ENCODE results near the gene ACTR8. TPM values are rescaled to one million over a fixed set of nuclear protein-coding genes. Genes with fewer than 3 reads are reported as not detected.

Gene ACTR8
- polyA plus RNA-seq, 4 donors, result 31.6 to 53.9 (median 43.4) TPM

DNA sequence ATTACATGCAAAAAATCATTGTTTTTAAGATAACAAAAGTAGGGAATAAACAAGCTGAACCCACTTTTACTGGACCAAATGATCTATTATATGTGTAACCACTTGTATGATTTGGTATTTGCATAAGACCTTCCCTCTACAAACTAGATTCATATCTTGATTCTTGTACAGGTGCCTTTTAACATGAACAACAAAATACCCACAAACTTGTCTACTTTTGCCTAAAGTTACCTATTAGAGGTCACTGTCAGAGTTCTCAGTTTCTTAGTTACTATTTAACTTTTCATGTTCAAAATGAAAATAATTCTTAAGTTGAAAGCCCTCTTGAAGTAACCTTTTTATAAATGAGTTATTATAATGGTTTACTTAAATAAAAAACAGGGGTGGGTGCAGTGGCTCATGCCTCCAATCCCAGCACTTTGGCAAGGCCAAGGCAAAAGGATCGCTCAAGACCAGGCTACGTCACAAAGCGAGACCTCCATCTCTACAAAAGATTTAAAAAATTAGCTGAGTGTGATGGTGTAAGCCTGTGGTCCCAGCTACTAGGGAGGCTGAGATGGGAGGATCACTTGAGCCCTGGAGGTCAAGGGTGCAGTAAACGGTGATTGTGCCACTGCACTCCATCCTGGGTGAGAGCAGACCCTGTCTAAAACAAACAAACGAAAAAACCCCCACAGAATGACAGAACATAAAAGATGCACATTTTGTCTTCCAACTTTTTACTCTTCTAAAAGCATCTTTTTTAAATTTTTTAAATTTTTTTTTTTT is 16.0 kb downstream of the ACTR8 start:
- no peak for DNase-seq (ENCODE audit: low read depth in 4 of 4, low spot score in 2 of 4)

DNA sequence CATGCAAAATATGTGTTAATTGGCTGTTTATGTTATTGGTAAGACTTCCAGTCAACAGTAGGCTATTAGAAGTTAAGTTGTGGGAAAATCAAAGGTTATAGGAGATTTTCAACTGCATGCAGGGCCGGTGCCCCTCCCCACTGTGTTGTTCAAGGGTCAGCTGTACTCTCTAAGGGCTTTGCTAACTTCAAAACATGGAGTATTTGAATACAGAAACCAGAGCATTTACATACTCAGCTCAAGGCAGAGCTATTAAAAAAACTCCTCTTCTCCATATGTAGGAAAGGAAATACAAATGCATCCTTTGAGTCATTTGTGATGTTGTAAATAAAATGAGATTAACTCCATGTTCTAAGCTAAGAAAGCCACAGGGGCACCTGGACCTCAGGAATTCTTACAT is 18.8 kb downstream of the ACTR8 start:
- DNase-seq (ENCODE audit: low read depth in 4 of 4, low spot score in 2 of 4), result no peak

DNA sequence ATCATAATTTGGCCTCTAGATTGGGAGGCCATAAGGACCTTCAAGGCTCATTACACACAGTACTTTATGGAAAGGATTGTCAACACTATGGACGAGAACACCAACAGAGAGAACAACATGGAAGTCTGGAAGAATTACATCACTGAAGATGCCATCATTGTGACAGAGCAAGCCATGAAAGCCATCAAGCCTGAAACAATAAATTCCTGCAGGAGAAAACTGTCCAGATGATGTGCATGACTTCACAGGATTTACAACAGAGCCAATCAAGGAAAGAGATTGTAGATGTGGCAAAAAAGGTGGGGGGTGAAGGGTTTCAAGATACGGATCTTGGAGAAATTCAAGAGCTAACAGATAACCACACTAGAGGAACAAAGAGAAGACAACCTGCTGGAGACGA is 19.7 kb downstream of the ACTR8 start:
- no peak for DNase-seq (ENCODE audit: low read depth in 4 of 4, low spot score in 2 of 4)

DNA sequence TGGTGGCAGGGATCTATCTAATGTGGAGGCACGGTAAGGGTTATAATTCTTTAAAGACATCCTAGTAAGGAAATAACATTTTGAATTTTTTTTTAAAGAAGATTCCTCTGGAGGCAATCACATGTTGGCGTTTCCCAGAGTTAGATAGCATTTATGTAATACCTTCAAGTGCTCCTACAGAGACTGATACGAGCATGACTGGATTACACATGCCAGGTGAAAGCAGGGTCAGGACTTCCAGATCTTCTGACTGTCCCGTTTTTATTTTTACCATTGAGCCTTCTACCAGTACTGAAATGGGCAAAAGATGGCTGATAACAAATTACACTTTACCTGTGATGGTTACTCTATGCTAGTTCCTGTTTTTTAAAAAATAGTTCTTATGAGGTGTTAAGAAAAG is 21.8 kb downstream of the ACTR8 start:
- no peak for DNase-seq (ENCODE audit: low read depth in 4 of 4, low spot score in 2 of 4)

DNA sequence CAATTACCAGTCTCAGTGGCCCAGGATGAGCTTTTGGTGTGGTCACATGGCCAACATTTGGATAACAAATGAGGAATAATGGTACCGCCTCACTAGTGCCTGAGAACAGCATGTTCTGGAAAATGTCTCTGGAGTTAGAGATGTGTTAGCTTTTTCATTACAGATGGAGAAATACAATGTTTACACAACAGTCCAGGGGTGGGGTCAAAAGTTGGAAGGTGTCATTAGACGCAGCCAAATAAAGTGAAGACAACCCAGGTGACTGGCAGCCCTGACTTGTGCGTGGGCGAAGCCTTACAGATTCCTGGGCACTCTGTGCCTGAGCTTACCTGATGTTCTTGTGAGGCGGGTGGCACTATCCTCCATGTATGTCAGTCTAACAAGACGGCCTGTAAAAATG is 22.8 kb downstream of the ACTR8 start:
- DNase-seq (ENCODE audit: low read depth in 4 of 4, low spot score in 2 of 4), result no peak

DNA sequence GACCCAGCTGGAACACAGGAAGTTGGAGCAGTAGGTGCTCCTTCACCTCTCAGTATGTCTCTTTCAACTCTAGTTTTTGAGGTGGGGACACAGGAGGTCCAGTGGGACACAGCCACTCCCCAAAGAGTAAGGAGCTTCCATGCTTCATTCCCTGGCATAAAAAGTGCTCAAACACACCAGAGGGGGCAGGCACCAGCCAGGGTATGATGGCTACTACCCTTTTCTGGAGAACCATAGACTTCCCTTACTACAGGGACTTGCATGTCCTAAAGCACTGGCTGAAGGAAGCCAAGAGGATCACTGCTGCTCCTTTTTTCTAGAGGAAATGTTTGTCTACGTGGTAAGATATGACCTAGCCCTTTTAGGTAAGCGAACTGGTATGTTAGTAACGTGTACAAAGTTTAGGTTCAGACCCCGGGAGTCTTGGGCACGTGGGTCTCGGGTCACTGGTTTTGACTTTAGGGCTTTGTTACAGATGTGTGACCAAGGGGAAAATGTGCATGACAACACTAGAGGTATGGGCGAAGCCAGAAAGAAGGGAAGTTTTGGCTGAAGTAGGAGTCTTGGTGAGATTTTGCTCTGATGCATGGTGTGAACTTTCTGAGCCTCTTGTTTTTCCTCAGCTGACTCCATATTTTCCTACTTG is 23.7 kb downstream of the ACTR8 start:
- no peak for DNase-seq (ENCODE audit: low read depth in 4 of 4, low spot score in 2 of 4)

DNA sequence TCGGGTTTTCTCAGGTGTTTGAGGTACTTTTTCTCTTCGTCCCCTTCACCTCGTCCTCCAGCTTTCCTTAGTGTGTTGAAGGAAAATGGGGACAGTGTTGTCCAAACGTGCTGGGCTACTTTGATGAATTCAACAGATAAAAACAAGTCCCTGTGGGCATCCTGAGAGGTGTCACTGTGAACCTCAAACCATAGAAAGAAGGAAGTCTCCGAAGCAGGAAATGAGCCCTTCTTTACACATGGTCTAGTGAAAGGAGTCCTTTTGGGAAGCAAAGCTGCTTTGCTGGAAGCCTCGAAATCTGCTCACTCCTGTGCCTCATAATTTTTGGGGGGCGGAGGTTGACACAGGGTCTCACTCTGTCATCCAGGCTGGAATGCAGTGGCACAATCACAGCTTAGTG is 25.0 kb downstream of the ACTR8 start:
- no peak for DNase-seq (ENCODE audit: low read depth in 4 of 4, low spot score in 2 of 4)

DNA sequence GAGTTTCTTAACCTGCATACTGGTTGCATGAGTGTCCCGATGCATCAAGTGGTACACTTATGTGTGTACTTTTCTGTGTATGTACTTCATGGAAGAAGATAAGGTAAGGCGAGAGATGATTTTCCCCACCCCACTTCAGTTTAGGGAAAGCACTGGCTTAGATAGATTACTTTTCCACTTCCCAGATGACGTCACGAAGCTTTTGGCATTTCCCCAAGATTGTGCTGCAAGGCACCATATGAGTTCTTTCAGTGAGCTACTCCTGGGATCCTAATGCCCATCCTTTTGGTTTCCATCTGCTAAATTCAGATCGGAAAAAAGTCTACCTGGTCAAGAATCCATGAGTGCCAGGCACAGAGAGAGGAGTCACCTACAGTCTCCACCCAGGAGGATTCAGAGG is 31.1 kb downstream of the ACTR8 start:
- no peak for DNase-seq (ENCODE audit: low read depth in 4 of 4, low spot score in 2 of 4)

DNA sequence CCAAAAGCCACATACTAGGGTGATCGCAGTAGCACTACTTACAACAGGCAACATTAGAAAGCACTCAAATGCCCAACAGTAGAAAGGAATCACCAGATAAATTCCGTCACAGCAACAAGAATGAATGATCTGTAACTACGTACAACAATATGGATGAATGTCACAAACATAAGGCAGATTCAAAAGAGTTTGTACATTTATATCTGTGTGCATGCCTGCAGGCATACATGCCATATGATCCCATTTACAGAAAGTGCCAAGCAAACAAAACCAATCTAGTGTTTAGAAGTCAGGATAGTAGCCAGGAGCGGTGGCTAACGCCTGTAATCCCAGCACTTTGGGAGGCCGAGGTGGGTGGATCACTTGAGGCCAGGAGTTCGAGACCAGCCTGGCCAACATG is 32.0 kb downstream of the ACTR8 start:
- DNase-seq (ENCODE audit: low read depth in 4 of 4, low spot score in 2 of 4), result no peak

DNA sequence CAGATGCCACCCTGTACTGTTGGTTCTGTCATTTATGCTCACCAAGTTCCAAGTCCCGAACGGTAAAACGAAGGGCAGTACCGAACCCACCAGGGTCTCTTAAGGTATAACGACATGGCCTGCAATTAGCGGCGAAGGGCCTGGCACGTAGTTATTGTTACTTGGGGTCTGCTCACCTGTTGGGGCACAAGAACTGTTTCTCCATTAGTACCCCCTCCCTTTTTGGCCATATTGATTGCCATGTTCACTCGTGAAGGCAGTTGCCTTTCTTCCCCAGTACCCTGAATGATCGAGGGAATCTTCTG is 35.1 kb downstream of the ACTR8 start:
- DNase-seq (ENCODE audit: low read depth in 4 of 4, low spot score in 2 of 4), result no peak

DNA sequence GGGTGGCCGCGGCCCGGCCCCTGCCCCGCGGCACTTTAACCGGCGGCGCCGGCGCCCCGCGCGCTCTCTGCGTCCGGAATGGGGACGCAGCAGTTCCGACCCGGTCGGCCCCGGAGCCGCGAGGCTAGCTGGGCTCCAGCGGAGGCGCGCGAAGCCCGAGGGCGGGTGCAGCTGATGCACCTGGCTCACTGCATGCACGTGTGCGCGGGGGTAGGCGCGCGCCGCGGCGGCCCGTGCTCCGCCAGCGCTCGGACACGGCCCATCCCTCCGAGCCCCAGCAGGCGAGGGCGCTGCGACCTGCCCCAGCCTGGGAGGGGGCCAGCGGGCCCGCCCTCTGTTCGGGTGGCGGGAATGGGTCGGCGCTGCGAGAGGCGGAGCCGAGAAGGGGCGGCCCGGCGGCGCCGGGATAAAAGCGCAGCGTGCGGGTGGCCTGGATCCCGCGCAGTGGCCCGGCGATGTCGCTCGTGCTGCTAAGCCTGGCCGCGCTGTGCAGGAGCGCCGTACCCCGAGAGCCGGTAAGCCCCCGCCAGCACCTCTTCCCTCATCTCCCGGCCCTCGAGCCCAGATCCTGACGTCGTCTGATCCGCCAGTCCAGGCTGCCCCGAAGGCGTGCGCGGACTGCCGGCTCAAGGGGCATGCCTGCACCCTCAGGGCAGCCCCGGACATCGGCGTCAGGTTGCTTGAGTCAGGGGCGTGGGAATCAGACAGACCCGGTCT is 35.7 kb downstream of the ACTR8 start, which contains the start of the genes CHDH and IL17RB:
Gene CHDH, minus strand, starts transcription at position 286 of the 717 bp plus-strand sequence. CDS start 22,411 bp downstream, outside the sequence.
Gene IL17RB, plus strand, starts transcription at position 435 of the 717 bp plus-strand sequence. Its CDS starts 21 bp downstream, at position 456.
- peak in 2 of 4 donors; percentile 28 to 29 for DNase-seq (ENCODE audit: low read depth in 4 of 4, low spot score in 2 of 4)

DNA sequence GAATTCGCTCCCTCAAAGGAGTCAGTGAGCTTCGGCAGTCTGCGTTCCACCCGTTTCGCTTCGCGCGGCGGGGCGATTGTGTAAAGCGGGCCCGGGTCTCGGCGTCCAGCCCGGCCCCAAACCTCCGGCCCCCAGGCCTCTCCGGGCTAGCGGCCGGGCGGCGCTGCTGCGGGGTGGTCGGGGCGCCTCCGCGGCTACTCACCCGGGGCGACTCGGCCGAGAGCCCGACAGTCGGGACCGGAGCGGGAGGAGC is 36.1 kb downstream of the ACTR8 start:
- no peak for DNase-seq (ENCODE audit: low read depth in 4 of 4, low spot score in 2 of 4)

DNA sequence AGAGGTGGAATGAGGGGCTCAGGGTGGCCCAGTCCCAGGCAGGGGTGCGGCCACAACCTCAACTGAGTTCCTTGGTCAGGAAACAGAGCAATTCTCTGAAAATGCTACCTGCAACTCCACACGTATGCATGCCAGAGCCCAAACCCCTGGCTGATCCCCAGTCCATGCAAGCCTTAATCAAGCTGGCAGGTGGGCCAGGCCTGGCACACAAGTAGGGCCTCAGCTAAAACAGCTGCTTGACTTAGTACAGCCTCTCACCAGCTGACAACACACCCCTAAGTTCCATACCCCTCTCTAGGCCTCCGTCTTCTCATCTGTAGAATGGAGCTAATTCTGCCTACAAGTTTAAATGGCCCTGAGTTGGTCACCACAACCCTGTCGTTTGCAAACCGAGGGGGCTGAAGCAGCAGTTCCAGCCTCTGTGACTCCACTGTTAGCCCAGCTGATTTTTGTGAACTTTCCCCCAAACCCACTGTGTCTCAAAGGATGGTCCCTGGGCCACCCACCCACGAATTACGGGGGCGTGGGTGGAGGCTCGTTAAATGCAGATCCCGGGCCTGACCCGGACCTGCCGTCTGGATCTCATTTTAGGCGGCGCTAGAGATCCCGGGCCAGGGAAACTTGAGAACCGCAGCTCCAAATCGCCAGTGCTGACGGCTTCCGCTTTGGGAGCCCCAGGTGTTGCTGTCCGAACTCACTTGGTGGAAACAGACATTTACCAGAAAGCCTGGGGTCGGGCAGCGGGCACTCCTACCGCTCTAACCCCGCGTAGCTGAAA is 36.7 kb downstream of the ACTR8 start:
- peak in 3 of 4 donors; percentile 48 to 66 (median 52) for DNase-seq (ENCODE audit: low read depth in 4 of 4, low spot score in 2 of 4)

DNA sequence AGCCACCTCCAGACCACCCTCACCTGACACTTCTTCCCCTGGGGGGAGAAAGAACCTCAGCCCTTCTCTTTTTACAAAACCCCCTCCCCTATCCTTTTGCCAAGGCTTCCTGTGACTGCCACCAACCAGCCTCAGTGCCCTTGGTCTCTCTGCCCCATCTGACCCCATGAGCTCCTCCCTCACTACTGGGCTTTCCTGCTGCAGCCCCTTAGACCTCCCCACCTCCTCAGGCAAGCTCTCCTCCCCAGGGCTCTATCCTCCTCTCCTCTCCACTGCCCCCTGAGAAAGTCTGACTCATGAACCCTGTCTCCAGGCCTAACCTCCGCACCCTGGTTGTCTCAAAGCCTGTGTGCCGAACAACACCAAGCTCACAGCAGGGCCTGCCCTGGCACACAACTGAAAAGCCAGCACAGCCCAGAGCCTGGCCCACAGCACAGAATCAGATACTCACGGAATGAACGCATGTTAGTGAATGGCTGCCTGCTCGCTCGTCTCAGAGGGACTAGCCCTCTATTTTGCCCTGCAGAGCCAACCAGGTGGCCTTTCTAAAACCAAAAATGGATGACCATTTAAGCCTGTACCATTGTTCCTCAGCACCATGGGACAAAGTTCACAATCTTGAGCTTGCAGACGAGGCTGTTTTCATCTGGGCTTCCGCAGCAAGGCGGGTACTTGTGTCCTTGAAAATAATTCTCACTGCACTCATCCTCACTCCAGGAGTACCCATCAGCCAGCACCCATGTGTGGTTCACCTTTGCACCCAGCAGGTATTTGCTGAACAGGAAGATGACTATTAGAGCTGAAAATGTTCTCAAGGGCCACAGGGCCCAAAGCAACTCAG is 37.5 kb downstream of the ACTR8 start:
- no peak for DNase-seq (ENCODE audit: low read depth in 4 of 4, low spot score in 2 of 4)

DNA sequence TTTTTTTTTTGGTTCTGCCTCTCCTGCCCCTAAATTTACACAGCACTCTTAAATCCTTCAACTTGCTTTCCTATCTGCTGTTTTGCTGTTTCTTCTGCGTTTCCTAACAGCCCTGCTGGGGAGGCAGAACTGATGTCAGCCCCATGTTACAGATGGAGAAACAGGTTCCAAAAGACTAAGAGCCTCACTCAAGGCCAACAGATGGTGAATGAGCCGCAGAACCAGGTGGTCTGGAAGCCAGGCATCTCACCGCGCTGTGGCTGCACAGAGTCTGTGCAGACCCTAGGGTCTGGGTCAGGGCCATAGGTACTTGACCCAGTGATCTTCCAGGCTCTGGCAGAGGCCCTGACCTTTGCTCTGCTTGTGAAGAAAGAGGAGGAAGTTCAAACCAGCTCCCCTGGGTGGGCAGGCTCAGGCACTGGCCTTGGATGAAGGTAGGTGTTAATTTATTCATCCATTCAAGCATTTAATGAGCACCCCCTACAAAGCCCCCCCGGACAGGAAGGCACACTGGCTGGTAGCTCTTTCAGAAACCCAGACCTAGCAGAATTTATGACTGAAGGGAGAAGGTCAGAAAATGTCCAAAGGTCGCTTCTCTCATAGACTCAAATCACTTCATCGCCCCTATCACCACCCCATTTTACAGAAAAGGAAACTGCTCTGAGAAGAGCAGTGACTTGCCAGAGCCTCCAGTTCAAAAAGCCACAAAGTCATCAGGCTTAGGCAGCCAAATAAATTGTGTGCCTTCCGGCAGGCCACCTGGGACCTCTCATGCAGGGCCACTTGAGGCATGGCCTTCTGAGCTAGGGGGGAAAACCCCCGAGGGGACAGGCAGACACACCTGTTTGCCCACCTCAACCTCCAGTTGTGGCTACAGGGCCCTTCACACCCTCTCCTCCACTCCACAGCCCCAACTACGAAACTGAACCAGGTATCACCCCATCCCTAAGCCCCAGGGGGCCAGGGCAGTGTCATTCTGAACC is 38.5 kb downstream of the ACTR8 start:
- DNase-seq (ENCODE audit: low read depth in 4 of 4, low spot score in 2 of 4), result no peak

DNA sequence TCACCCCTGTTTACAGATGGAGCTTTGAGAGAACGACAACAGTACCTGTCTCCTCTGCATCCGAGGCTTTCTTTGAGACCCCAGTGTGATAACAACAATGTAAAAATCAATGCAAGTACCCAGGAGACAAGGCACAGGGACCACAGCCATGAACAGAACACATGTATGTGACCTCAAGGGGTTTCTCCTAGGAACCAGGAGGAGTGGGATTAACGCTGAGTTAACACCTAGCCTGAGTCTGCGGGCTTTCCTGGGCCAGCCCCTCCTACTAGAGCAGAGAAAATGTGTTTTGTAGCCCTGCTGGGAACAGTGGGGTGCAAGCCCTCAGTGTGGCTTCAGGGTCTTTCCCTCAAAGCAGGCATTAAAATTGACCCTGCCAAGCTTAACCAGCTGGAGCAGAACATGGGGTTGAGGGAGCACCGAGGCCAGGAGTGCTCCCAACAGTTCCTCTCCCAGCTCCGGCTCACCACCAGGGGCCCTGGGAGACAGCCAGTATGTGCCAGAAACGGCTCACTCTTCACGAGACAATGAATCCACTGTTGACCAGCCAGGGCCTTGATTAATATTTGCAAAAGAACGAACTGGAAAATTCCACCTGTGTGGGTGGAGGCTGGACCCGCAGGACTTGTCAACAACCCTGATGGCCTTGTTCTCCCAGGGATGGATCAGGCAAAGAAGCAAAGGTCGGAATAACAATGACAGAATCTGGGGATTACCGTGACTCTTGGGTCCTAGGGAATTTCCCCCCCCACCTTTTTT is 39.3 kb downstream of the ACTR8 start:
- DNase-seq (ENCODE audit: low read depth in 4 of 4, low spot score in 2 of 4), result peak in 1 of 4 donors; percentile 44

DNA sequence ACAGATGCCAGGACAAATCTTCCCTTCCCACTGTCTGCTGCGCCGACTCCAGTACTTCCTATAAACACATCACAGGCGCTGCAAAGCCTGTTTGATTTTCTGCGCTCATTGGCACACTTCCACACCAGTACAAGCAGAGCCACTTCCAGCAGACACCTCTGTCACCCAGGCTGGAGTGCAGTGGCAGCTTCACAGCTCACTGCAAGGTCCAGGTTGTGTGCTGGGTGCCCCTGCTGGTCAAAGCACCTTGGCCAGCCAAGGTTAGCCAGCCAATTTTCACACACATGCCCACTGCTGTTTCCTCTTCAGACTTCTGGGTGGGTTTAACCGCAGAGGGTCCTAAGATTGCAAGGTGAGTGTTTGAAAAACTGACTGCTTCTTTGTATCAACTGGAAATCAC is 40.7 kb downstream of the ACTR8 start:
- DNase-seq (ENCODE audit: low read depth in 4 of 4, low spot score in 2 of 4), result no peak

DNA sequence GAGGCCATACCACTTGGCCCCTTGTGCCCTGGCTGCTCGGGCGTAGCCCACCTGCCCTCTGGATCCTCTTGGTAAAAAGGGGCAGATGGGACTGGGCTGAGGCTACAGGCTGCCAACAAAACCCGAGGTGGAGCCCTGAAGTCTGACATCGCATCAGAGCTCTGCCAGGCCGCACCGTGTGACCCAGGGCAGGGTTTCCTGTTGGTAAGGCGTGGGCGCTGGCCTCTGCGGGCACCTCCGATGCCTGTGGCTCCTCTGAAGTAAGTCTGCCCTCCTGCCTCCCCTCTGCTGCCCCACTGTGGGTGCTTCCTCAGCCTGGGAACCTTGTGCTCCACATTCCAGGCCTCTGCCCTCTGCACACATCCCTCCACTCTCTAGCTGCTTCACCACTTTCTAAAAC is 44.6 kb downstream of the ACTR8 start:
- no peak for DNase-seq (ENCODE audit: low read depth in 4 of 4, low spot score in 2 of 4)

Measured in left renal cortex interstitium (tissue), 4 donors.